ENCODE measurements around the gene AUTS2.
A peak's percentile ranks its signal among the peaks of the same experiment; 100 is the strongest.

The AUTS2 gene

DNA sequence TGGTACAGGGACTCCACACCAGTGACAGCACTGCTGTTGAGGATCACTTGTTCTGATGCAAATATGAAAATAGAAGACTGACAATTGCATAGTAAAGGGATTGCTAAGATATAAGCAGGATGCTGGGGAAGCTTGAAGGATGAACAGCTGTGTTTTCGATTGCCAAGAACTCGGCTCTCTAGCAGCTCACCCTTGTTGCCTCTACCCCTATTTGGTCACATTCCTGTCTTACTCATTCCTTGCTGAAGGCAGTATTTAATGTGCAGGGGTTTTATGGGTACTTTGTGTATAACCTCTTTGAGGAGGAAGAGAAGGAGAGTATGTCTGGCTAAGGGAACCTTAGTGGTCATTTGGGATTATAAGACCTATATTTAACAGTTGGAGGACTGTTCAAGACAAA is 218.8 kb downstream of the AUTS2 start:
- peak; percentile 91 for DNase-seq (ENCODE audit: low read depth)
- no peak overlapping the region for H3K4me3 ChIP-seq (ENCODE audit: low read length)
- TF ChIP-seq, protein P1, sequence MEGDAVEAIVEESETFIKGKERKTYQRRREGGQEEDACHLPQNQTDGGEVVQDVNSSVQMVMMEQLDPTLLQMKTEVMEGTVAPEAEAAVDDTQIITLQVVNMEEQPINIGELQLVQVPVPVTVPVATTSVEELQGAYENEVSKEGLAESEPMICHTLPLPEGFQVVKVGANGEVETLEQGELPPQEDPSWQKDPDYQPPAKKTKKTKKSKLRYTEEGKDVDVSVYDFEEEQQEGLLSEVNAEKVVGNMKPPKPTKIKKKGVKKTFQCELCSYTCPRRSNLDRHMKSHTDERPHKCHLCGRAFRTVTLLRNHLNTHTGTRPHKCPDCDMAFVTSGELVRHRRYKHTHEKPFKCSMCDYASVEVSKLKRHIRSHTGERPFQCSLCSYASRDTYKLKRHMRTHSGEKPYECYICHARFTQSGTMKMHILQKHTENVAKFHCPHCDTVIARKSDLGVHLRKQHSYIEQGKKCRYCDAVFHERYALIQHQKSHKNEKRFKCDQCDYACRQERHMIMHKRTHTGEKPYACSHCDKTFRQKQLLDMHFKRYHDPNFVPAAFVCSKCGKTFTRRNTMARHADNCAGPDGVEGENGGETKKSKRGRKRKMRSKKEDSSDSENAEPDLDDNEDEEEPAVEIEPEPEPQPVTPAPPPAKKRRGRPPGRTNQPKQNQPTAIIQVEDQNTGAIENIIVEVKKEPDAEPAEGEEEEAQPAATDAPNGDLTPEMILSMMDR (conservative IDR thresholded peaks at IDR 0.05; ENCODE audit: low read length): no peak

DNA sequence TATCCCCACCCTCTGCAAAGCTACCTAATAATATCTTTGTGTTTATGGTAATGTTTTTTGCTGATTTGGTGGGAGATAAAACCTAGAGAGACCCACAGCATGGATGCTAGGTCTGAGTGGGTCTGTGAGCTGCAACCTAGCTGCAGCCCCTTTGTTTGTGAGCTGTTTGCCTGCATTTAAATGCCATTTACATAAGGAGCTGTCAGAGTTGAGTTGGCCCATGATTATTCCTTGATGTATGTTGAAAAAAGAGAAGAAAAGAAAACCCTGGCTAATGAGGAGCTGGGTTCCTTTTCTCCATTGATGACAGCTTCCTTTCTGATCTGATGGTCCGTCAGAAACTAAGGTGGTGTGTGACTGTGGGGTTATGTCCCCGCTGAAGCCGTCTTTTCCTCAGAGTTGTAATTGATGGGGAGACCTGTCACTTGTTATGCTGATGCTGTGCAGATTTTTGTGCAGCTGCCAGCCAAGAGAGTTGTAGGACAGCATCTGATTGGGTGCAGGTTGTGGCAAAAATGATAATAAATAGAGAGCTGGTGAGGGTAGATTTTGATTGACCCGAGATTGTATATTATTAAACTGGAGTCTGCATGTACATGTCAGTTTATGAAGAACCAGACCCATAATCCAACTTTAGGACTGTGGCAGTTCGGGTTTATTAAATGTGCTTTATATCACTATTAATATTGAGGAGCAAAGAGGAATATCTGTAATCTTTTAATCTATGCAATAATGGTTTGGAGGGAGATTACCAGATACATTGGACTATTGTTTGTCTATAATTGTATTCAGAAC is 219.8 kb downstream of the AUTS2 start:
- H3K4me3 ChIP-seq (ENCODE audit: low read length): no peak overlapping the region
- no peak for DNase-seq (ENCODE audit: low read depth)
- TF ChIP-seq, protein P1 (conservative IDR thresholded peaks at IDR 0.05; ENCODE audit: low read length): no peak

DNA sequence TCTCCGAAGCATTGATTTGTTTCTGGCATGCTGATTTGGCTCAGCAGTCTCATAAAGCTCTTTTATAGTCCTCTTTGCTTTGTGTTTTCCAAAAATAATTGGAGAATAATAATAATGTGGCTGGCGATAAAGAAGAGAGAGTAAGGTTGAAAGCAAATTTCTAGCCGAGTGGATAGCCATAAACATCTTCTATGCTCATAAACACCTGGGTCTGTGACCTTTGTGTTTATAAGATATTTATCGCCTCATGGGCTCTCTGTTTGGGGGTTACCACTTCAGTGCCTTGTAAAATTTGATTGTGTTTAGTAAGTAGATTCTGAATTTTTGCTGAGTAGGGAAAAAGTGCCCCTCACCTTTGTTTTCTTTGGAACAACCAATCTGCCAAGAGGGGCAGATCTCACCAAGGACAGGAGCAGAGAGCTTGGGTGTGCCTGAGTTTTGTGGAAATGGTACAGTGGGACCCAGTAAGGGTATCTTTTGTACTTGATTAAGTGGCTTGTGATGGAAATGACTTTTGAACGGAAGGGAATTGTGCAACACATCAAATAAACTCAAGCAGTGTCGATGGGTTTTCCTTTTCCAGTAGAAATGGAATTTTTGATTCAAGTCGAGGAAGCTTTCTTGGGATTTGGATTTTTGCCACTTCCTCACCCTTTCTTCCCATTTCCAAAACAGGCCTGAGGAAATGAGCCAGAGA is 220.5 kb downstream of the AUTS2 start:
- DNase-seq (ENCODE audit: low read depth): no peak
- H3K4me3 ChIP-seq (ENCODE audit: low read length): no peak overlapping the region
- TF ChIP-seq, protein P1 (conservative IDR thresholded peaks at IDR 0.05; ENCODE audit: low read length): no peak

DNA sequence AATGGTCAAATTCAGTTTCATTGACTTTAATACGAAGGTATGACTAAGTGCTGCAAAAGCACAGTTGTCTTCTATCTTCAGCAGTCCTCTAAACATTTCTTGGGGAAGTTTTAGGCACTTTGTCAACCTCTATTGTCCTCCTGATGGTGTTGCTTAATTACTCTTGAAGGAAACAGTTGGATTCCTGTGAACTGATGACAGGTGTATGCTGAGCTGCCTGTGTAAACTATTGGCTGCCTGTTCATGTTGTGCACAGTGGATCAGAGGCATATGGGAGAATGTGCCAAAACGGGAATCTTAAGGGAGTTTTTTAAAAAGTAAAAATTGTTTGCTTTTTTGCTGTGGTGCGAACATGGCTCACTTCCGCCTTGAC is 221.0 kb downstream of the AUTS2 start:
- TF ChIP-seq, protein P1 (conservative IDR thresholded peaks at IDR 0.05; ENCODE audit: low read length): no peak
- DNase-seq (ENCODE audit: low read depth): no peak

DNA sequence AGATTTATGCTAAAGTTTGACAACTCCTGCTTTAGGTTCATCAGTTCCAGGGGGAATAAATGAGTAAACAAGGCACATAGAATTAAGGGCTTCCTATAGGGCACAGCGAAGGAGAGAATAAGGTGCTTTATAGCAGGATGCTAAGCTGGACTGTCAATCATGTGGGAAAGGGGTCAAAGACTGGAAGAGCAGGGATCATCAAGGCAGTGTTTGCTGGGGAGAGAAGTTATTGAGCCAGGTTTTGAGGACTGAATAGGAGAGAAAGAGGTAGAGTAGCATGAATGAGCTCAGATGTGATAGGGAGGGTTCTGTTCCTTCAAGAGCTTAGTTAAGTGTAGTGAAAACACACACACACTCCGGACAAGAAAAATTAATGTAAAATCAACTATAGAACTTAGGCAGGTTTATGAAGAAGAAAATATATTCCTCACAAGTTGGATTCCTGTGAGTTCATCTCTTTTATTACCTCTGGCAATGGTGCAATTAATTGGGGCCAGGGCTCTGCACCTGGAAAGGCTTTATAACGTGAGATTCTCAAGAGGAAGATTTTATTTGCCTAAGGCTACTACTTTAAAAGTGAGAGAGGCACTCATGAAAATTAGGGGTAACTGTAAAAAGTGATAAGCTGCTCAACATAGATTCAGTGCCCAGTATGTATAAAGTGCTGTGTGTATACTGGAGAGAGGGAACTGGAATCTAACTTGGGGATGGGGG is 222.4 kb downstream of the AUTS2 start:
- no peak for DNase-seq (ENCODE audit: low read depth)
- H3K4me3 ChIP-seq (ENCODE audit: low read length): no peak overlapping the region
- TF ChIP-seq, protein P1 (conservative IDR thresholded peaks at IDR 0.05; ENCODE audit: low read length): no peak

More for the DNA sequence above, 221.0 kb downstream of the AUTS2 start:
- H3K4me3 ChIP-seq (ENCODE audit: low read length): no peak overlapping the region

DNA sequence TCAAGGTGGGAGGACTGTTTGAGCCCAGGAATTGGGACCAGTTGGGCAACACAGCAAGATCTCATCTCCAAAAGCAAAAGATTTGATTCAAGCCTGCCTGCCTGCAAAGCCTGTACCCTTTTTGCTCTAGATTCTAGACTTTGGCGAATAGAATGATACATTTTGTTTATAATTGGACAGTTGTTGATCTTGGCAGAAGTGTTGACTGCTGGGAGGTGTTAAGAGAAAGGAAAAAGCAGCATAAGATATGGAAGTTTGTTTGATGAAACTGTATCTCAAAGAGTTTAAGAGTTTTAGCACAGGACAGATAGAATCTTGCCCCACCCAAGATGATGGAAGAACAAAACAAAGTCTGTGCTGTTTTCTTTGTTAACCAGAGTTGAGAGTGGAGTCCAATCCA is 224.1 kb downstream of the AUTS2 start:
- DNase-seq (ENCODE audit: low read depth): no peak
- TF ChIP-seq, protein P1 (conservative IDR thresholded peaks at IDR 0.05; ENCODE audit: low read length): no peak
- H3K4me3 ChIP-seq (ENCODE audit: low read length): no peak overlapping the region

All from AG10803 (cell line).